ENCODE measurements around the gene POLR2B. TPM values are rescaled to one million over a fixed set of nuclear protein-coding genes. Genes with fewer than 3 reads are reported as not detected.
A peak's percentile ranks its signal among the peaks of the same experiment; 100 is the strongest.

Gene POLR2B
- total and polyA plus RNA-seq, 2 of the 8 experiments (the other 6 are each of a cell fraction or from before 2014, with no cell fraction given): 59.3 to 115 TPM

DNA sequence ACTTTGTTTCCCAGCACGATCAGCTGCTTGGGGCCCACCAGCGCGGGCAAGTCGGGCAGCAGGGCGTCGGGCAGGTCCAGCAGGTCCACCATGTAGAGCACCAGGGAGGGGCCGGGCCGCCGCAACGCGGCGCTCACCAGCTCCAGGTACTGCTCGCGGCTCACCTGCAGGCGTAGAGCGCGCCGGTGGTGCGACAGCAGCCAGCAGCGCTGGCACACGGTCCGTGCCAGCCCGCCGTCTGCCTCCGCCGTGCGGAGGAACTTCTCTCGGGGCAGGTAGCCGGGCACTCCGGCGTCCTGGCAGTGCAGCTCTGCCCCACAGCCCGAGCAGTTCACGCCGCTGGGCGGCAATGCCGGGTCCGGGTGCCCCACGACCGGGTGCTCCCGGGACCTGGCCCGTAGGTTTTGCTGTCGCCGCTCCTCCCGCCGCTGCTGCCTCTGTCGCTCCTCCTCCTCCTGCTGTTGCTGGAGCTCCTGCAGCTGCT lies 1.8 kb upstream of the POLR2B start (continued):
- TF ChIP-seq NANOG (IDR thresholded peaks at IDR 0.05; ENCODE audit: insufficient read depth, low read depth, low read length, poor library complexity, severe bottlenecking) (no peak), EZH2 (IDR thresholded peaks at IDR 0.05; ENCODE audit: low read depth, low read length, severe bottlenecking) (no peak), CTBP2 (IDR thresholded peaks at IDR 0.05; ENCODE audit: borderline replicate concordance, insufficient read depth, insufficient read length, low read length) (no peak), BCL11A (IDR thresholded peaks at IDR 0.05; ENCODE audit: low read depth in 2 of 2, low read length in 2 of 2) (no peak), SIRT6 (IDR thresholded peaks at IDR 0.05; ENCODE audit: low read length) (no peak), CBX8 (IDR thresholded peaks at IDR 0.05; ENCODE audit: borderline replicate concordance, low read depth, low read length) (no peak), BRCA1 (IDR thresholded peaks at IDR 0.05; ENCODE audit: low read depth, low read length) (no peak), SUZ12 (IDR thresholded peaks at IDR 0.05; ENCODE audit: low read length) (no peak), FOSL1 (IDR thresholded peaks at IDR 0.05; ENCODE audit: insufficient read depth, low read depth, low read length) (no peak), CEBPB (IDR thresholded peaks at IDR 0.05; ENCODE audit: low read depth, low read length) (no peak), SAP30 (IDR thresholded peaks at IDR 0.05; ENCODE audit: insufficient read depth, insufficient replicate concordance, low read length) (no peak), PHF8 (conservative IDR thresholded peaks at IDR 0.05; ENCODE audit: low read depth, low read length) (peak; percentile 31; the same call in 1 of the 2 replicates), CHD1 (IDR thresholded peaks at IDR 0.05; ENCODE audit: low read depth, low read length) (no peak), GTF2F1 (IDR thresholded peaks at IDR 0.05; ENCODE audit: borderline replicate concordance, low read depth, low read length) (no peak), RFX5 (IDR thresholded peaks at IDR 0.05; ENCODE audit: borderline replicate concordance, low read depth, low read length) (no peak), SRF (IDR thresholded peaks at IDR 0.05; ENCODE audit: low read depth, low read length) (no peak), JUN (IDR thresholded peaks at IDR 0.05; ENCODE audit: low read depth, low read length) (no peak), EP300 (IDR thresholded peaks at IDR 0.05; ENCODE audit: borderline replicate concordance in 1 of 2, low read depth in 2 of 2, low read length in 2 of 2) (no peak), SP2 (IDR thresholded peaks at IDR 0.05; ENCODE audit: low read length) (no peak), TAF1 (IDR thresholded peaks at IDR 0.05; ENCODE audit: low read depth, low read length) (peak; percentile 37; the same call in 1 of the 2 replicates), CHD2 (IDR thresholded peaks at IDR 0.05; ENCODE audit: low read length) (no peak), KDM1A (IDR thresholded peaks at IDR 0.05; ENCODE audit: borderline replicate concordance, low read length) (no peak), GABPA (IDR thresholded peaks at IDR 0.05; ENCODE audit: borderline replicate concordance, insufficient read depth, low read length) (no peak)
- TF ChIP-seq, protein P1, sequence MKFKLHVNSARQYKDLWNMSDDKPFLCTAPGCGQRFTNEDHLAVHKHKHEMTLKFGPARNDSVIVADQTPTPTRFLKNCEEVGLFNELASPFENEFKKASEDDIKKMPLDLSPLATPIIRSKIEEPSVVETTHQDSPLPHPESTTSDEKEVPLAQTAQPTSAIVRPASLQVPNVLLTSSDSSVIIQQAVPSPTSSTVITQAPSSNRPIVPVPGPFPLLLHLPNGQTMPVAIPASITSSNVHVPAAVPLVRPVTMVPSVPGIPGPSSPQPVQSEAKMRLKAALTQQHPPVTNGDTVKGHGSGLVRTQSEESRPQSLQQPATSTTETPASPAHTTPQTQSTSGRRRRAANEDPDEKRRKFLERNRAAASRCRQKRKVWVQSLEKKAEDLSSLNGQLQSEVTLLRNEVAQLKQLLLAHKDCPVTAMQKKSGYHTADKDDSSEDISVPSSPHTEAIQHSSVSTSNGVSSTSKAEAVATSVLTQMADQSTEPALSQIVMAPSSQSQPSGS (IDR thresholded peaks at IDR 0.05; ENCODE audit: low read length): no peak
